ENCODE measurements around the gene PPP2R5E.

The PPP2R5E gene

GRCh38 chr14:63367742-63368364 is 175.3 kb downstream of the PPP2R5E start:
- no peak for DNase-seq

- DNase-seq = no peak
Observed at GRCh38 chr14:63362389-63362819, 180.8 kb downstream of the PPP2R5E start.

GRCh38 chr14:63361790-63362189 is 181.4 kb downstream of the PPP2R5E start:
- no peak for DNase-seq

DNA sequence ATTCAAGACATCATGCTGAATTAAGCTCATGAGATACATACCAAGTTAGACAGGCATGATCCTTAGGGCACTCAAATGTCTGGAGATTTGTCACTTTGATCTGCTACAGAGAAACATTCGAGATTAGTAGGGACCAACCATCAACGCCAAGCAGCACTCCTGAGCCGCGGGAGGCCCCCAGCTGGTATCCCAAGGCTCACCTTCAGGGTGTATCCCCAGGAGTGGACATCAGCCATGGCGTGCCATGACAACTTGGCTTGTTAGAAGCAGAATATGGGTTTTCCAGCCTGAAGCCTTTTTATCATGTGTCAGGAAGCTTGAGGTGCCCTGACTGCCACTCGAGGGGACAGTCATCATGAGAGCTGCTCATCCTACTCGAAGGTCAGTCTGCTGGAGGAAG is 185.3 kb downstream of the PPP2R5E start:
- DNase-seq = no peak

GRCh38 chr14:63345826-63346225 is 197.4 kb downstream of the PPP2R5E start:
- DNase-seq = no peak

DNA sequence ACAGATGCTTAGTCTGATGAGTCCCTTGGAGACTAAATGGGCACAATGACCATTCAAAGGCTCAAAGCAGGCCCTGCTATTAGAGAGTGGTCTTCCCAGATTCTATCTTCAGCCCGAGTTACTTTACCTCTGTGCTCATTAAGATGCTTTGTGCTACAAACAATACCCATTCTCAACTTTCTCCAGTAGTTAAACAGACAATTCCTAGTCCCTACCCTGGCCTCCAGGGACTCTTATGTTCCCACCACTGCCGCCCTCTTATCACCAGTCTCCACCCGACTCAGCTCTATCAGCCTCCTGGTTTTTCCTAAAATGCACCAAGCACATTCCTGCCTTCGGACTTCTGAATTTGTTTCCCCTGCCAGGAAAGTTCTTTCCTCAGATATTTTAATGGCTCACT is 198.8 kb downstream of the PPP2R5E start:
- no peak for DNase-seq

DNA sequence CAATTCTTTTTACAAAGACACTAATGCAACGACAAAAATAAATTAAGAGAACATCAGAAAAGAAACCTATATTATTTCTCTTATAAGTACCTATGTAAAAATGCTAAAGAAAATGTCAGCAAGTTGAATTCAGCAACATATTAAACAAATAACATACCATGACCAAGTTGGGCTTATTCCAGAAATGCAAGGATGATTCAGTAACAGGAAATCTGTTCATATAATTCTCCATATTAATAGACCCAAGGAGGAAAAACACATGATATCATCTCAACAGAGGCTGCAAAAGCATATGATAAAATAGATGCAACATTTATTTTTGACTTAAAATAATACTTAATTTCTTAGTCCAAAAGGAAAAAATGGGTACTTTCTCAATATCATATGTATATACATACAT is 199.3 kb downstream of the PPP2R5E start:
- no peak for DNase-seq

- no peak for DNase-seq
Observed at GRCh38 chr14:63342371-63342770, 200.8 kb downstream of the PPP2R5E start.

- DNase-seq = no peak
Observed at GRCh38 chr14:63328787-63329737, 214.1 kb downstream of the PPP2R5E start.

DNA sequence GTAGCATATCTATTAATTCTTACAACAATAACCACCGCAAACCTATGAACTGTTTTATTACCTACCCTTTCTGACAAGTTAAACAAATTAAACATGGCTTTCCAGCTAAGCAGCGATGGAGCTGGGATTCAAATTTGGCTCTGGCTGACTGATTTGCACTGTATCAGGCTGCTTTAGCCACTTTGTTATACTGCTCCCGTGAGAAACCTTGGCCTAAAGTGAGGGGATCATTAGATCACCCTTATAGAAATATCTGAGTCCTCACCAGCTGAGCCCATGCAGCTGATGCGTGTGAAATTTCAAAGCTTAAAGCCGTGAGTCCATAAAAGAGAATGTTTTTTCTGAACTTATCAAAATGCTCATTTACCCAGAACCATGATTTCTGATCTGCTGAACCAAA is 216.3 kb downstream of the PPP2R5E start:
- DNase-seq = no peak

GRCh38 chr14:63322897-63323573 is 220.1 kb downstream of the PPP2R5E start:
- DNase-seq = no peak

DNA sequence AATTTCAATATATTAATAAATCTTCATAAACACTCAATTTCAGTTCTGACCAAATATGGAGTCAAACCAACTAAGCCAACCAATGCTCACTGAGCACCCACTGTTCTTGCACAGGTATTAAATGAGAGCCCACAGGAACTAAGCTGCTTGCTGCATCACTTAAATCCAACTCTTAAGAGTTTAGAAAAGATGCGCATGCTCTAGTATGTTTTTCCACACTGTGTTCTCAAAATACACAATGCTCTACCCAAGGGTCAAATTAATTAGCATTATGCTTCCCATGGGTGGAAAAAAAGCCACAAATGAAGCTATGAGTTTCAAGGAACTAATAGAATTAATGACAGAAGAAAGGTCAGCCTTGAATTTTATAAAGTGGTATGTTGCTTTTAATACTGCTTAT is 220.7 kb downstream of the PPP2R5E start:
- DNase-seq = no peak

All from activated gamma-delta T cell (primary cell).